A549 (cell line): ENCODE data around the gene MGAT3. TPM values are rescaled to one million over a fixed set of nuclear protein-coding genes. Genes with fewer than 3 reads are reported as not detected.

Source experiments
- ATAC-seq, 2 experiments: fragments of 200-7000 bp in 1 of 2; fragments of >200 bp in 1 of 2; cut with Nextera tagmentation in 1 of 2; cut with Tn5 transposase in 1 of 2; 3 replicates each; pipeline versions ENCODE4 v1.8.0 to v1.9.1; 2018 to 2020; ENCODE audit warnings: mild to moderate bottlenecking in 1 of 2, moderate library complexity in 1 of 2
- CTCF ChIA-PET: fragments of 300-600 bp; sonication (Branson Sonifier 250); formaldehyde crosslinking; extraction: SDS; loops from one replicate; lab custom pipeline; 2021; ENCODE audit warnings: antibody characterized with exemption, inconsistent platforms; lab: Yijun Ruan, JAX
- POLR2A ChIA-PET: fragments of 350-600 bp; formaldehyde crosslinking; extraction: SDS; loops from one replicate; lab custom pipeline; 2021; ENCODE audit warnings: antibody characterized with exemption, inconsistent platforms; lab: Yijun Ruan, JAX
- DNase-seq, 2 experiments: peaks; one replicate each; pipeline versions ENCODE4 v3.0.0 to v3.0.0-alpha.2; 2011 to 2016; ENCODE audit warnings: low read depth in 1 of 2, low spot score in 1 of 2
- FAIRE-seq: peaks from 2 replicates; lab custom pipeline; 2011; peaks lifted over from hg19 to GRCh38; lab: Jason Lieb, UNC
- H3K27ac ChIP-seq, 2 experiments: fragments of >200 bp; sonication (Bioruptor Twin); formaldehyde crosslinking; 3 replicates each; pipeline ENCODE4 v1.5.1; 2016 to 2017
- H3K4me1 ChIP-seq: fragments of >200 bp; sonication (Bioruptor Twin); formaldehyde crosslinking; 3 replicates; pipeline ENCODE4 v1.6.1; 2016
- H3K4me2 ChIP-seq: fragments of >200 bp; sonication (Bioruptor Twin); formaldehyde crosslinking; 3 replicates; pipeline ENCODE4 v1.6.1; 2016
- H3K4me3 ChIP-seq: fragments of >200 bp; sonication (Bioruptor Twin); formaldehyde crosslinking; 3 replicates; pipeline ENCODE4 v1.5.1; 2016
- H3K9me3 ChIP-seq: fragments of >200 bp; sonication (Bioruptor Twin); formaldehyde crosslinking; 3 replicates; pipeline ENCODE4 v1.6.1; 2016
- BCL3 ChIP-seq: fragments of >200 bp; sonication (Bioruptor Twin); formaldehyde crosslinking; IDR thresholded peaks from 3 replicates; pipeline ENCODE4 v1.6.1; 2016
- CBX2 ChIP-seq: fragments of 200-600 bp; sonication (generic); IDR thresholded peaks from 2 replicates; pipeline ENCODE4 v1.6.1; 2016; ENCODE audit warnings: low read depth, mild to moderate bottlenecking, borderline replicate concordance
- E2F6 ChIP-seq: IDR thresholded peaks from 2 replicates; pipeline ENCODE4 v1.6.1; 2012; ENCODE audit warnings: low read depth, borderline replicate concordance
- ELK1 ChIP-seq: fragments of 150-350 bp; IDR thresholded peaks from 2 replicates; pipeline ENCODE4 v1.6.1; 2014; ENCODE audit warnings: low read depth, mild to moderate bottlenecking, low read length
- ESRRA ChIP-seq: fragments of 150-350 bp; IDR thresholded peaks from 2 replicates; pipeline ENCODE4 v1.6.1; 2014; ENCODE audit warnings: mild to moderate bottlenecking, low read length, borderline replicate concordance
- FOSL2 ChIP-seq, 2 experiments: fragments of 450-650 bp in 1 of 2; fragments of >200 bp in 1 of 2; sonication (Bioruptor Twin) in 1 of 2; formaldehyde crosslinking; IDR thresholded peaks; 2 replicates each; pipeline versions ENCODE4 v1.5.0 to v1.6.1; 2016 to 2020; ENCODE audit warnings: mild to moderate bottlenecking in 1 of 2, moderate library complexity in 1 of 2
- HDAC2 ChIP-seq: fragments of 200-600 bp; sonication (generic); IDR thresholded peaks from 2 replicates; pipeline ENCODE4 v1.6.1; 2016
- HES2 ChIP-seq: fragments of >200 bp; sonication (Bioruptor Twin); formaldehyde crosslinking; IDR thresholded peaks from 2 replicates; pipeline ENCODE4 v1.6.1; 2016
- HOXA7 ChIP-seq: fragments of 250-450 bp; sonication (Bioruptor Pico); IDR thresholded peaks from 2 replicates; pipeline ENCODE4 v1.5.0; 2020; ENCODE audit warnings: mild to moderate bottlenecking, moderate library complexity
- HOXB5 ChIP-seq: fragments of 250-450 bp; sonication (Bioruptor Pico); IDR thresholded peaks from 2 replicates; pipeline ENCODE4 v1.5.0; 2020; ENCODE audit warnings: mild to moderate bottlenecking, moderate library complexity
- JUNB ChIP-seq: fragments of >200 bp; sonication (Bioruptor Twin); formaldehyde crosslinking; IDR thresholded peaks from 2 replicates; pipeline ENCODE4 v1.6.1; 2016
- KDM1A ChIP-seq: fragments of 200-600 bp; sonication (generic); IDR thresholded peaks from 2 replicates; pipeline ENCODE4 v1.6.1; 2016; ENCODE audit warnings: low read depth, mild to moderate bottlenecking
- MAFK ChIP-seq: fragments of 450-650 bp; IDR thresholded peaks from 2 replicates; pipeline ENCODE4 v1.6.1; 2014; ENCODE audit not compliant: partially characterized antibody
- PHF8 ChIP-seq: fragments of 200-600 bp; sonication (generic); IDR thresholded peaks from 2 replicates; pipeline ENCODE4 v1.6.1; 2016; ENCODE audit warnings: low read depth, mild to moderate bottlenecking, antibody characterized with exemption, moderate library complexity, borderline replicate concordance
- REST ChIP-seq: fragments of 200-600 bp; sonication (generic); IDR thresholded peaks from 2 replicates; pipeline ENCODE4 v1.6.1; 2016; ENCODE audit warnings: antibody characterized with exemption, mild to moderate bottlenecking, moderate library complexity
- RNF2 ChIP-seq: fragments of 200-600 bp; sonication (generic); IDR thresholded peaks from 2 replicates; pipeline ENCODE4 v1.6.1; 2016; ENCODE audit warnings: low read depth, mild to moderate bottlenecking, antibody characterized with exemption, moderate library complexity, borderline replicate concordance
- SMC3 ChIP-seq: fragments of >200 bp; sonication (Bioruptor Twin); formaldehyde crosslinking; IDR thresholded peaks from 3 replicates; pipeline ENCODE4 v1.6.1; 2018; ENCODE audit warnings: inconsistent platforms
- ZFP36 ChIP-seq: fragments of 450-650 bp; IDR thresholded peaks from 2 replicates; pipeline ENCODE4 v1.6.1; 2014; ENCODE audit warnings: borderline replicate concordance; ENCODE audit not compliant: partially characterized antibody
- whole genome bisulfite sequencing: methylation state at CpG from one replicate; pipeline ENCODE4 v1.1.6; 2017; ENCODE audit errors: missing lambda C conversion rate; 5-methylcytosine and 5-hydroxymethylcytosine counted together
- polyA plus RNA-seq, 4 experiments: library from polyadenylated mRNA; depleted of rRNA in 3 of 4; stranded (reverse); fragments of >200 nt; fragmentation: RNase III in 1 of 4; extraction: RNeasy Plus Mini Kit Qiagen cat#74134 plus additional on column Dnase treatment in 1 of 4; gene quantifications; 2 replicates in 3 of 4; 3 replicates in 1 of 4; pipeline ENCODE4 v1.2.3, GENCODE V29; 2011 to 2017

MGAT3 gene
- polyA plus RNA-seq, 2 of the 4 experiments (the other 2 are of a cell fraction): 0.62 to 0.84 TPM

GRCh38 chr22:39481054-39481453, 24.2 kb downstream of the MGAT3 start (continued):
- TF ChIP-seq HOXB5 (CRISPR knock-in tag) (no peak), HDAC2 (no peak), RNF2 (no peak)

GRCh38 chr22:39481595-39481994, 24.8 kb downstream of the MGAT3 start:
- Histone ChIP-seq H3K4me3 (no peak overlapping the region), H3K4me1 (no peaks in the 10 kb centered on the region), H3K9me3 (no peaks in the 10 kb centered on the region)
- DNase-seq: no peak
- CTCF ChIA-PET: interaction anchor here (1.1 to 6.4 kb wide), 2 partner anchors 12 to 131 kb away, joined by 3 to 43 read pairs; no protein-coding TSS in a partner anchor
- POLR2A ChIA-PET: no interaction called here
- FAIRE-seq: no peak
- TF ChIP-seq HES2 (no peak), E2F6 (no peak)
- TF ChIP-seq, all 56 proteins: peak for 0
- ATAC-seq: no peak
- Histone ChIP-seq H3K27ac (no peak overlapping the region), H3K4me2 (no peak overlapping the region)
- 82% methylated on average over 4 of the region's 5 CpGs for WGBS

GRCh38 chr22:39482768-39483167, 26.0 kb downstream of the MGAT3 start:
- H3K4me1 ChIP-seq: no peaks in the 10 kb centered on the region
- H3K27ac ChIP-seq: no peak overlapping the region
- TF ChIP-seq ELK1: no peak
- no peak for TF ChIP-seq HOXB5 (CRISPR knock-in tag)
- TF ChIP-seq ZFP36: no peak
- TF ChIP-seq ESRRA: no peak
- no peak for TF ChIP-seq MAFK
- no peak for TF ChIP-seq CBX2
- TF ChIP-seq JUNB: no peak
- TF ChIP-seq BCL3: no peak
- no peak overlapping the region for H3K4me3 ChIP-seq
- ChIA-PET CTCF (interaction anchor here (1.7 to 6.4 kb wide), 3 partner anchors 10 to 15 kb away, joined by 4 to 43 read pairs (median 17); no protein-coding TSS in a partner anchor), POLR2A (no interaction called here)
- H3K9me3 ChIP-seq: no peaks in the 10 kb centered on the region
- DNase-seq (no peak), ATAC-seq (no peak), FAIRE-seq (no peak)
- H3K4me2 ChIP-seq: no peak overlapping the region
- 64% methylated on average over 3 of the region's 3 CpGs for WGBS

- DNase-seq: no peak
- Histone ChIP-seq H3K4me3 (no peak overlapping the region), H3K27ac (no peak overlapping the region), H3K9me3 (no peaks in the 10 kb centered on the region), H3K4me2 (no peak overlapping the region)
- 73% methylated on average over 21 of the region's 45 CpGs for WGBS
- no peak for ATAC-seq
- CTCF ChIA-PET: interaction anchor here (1.3 to 1.6 kb wide), 2 partner anchors 9 to 42 kb away, joined by 4 to 6 read pairs; no protein-coding TSS in a partner anchor
- no peak for FAIRE-seq
- TF ChIP-seq SMC3 (no peak), REST (no peak), HOXA7 (no peak), ELK1 (no peak), ESRRA (no peak), KDM1A (no peak), FOSL2 (IDR thresholded peaks at IDR 0.05) (no peak), FOSL2 (CRISPR knock-in tag; IDR thresholded peaks at IDR 0.05) (no peak), PHF8 (no peak)
- TF ChIP-seq, all 56 proteins: peak for 0
- H3K4me1 ChIP-seq: no peaks in the 10 kb centered on the region
- POLR2A ChIA-PET: no interaction called here
These were observed 30.4 kb downstream of the MGAT3 start for GRCh38 chr22:39486951-39487825.
